Measurements from ENCODE around the gene LHPP. TPM values are rescaled to one million over a fixed set of nuclear protein-coding genes. Genes with fewer than 3 reads are reported as not detected.
A peak's percentile ranks its signal among the peaks of the same experiment; 100 is the strongest.

LHPP gene
- total RNA-seq, 1 donor from 2014 or later = 7.6 TPM

GRCh38 chr10:124661660-124662180 lies 200.1 kb downstream of the LHPP start:
- H3K27ac ChIP-seq (replicated peaks) = no peak overlapping the region
- no peaks in the 10 kb centered on the region for H3K9me3 ChIP-seq (replicated peaks)
- peaks cover 6% of the 10 kb centered on the region for H3K36me3 ChIP-seq
- H3K4me1 ChIP-seq = peaks cover 88% of the 10 kb centered on the region
- no peak overlapping the region for H3K4me3 ChIP-seq
- TF ChIP-seq CTCF (IDR thresholded peaks at IDR 0.05; ENCODE audit: borderline replicate concordance) = no peak
- H3K27me3 ChIP-seq (ENCODE audit: low read depth) = no peaks in the 10 kb centered on the region
- DNase-seq = no peak
- intact Hi-C loops (cut with micrococcal nuclease) = no loop called here

- Histone ChIP-seq H3K27me3 (ENCODE audit: low read depth) (no peaks in the 10 kb centered on the region), H3K4me1 (peaks cover 93% of the 10 kb centered on the region), H3K9me3 (replicated peaks) (no peaks in the 10 kb centered on the region), H3K4me3 (no peak overlapping the region), H3K36me3 (peaks cover 6% of the 10 kb centered on the region), H3K27ac (replicated peaks) (peak overlapping the region; percentile 25)
- intact Hi-C loops (cut with micrococcal nuclease) = no loop called here
- no peak for TF ChIP-seq CTCF (IDR thresholded peaks at IDR 0.05; ENCODE audit: borderline replicate concordance)
- DNase-seq = no peak
Observed at GRCh38 chr10:124663228-124663627, 201.6 kb downstream of the LHPP start.

Other genes with a start within 250 kb of the LHPP start
- gene OAT, start 42.9 kb upstream of the LHPP start, total RNA-seq = 24.3 TPM
- not detected for gene NKX1-2, start 11.8 kb upstream of the LHPP start, total RNA-seq